ENCODE results near the gene CNDP1.

The CNDP1 gene

GRCh38 chr18:74510770-74511095 lies 23.6 kb upstream of the CNDP1 start:
- no peak for TF ChIP-seq ZNF274 (IDR thresholded peaks at IDR 0.05; ENCODE audit: low read depth, low read length)
- no peak overlapping the region for H3K4me3 ChIP-seq (ENCODE audit: low read length)

- no peak for TF ChIP-seq ZNF274 (IDR thresholded peaks at IDR 0.05; ENCODE audit: low read depth, low read length)
- H3K4me3 ChIP-seq (ENCODE audit: low read length), result no peak overlapping the region
These were observed 22.5 kb upstream of the CNDP1 start for GRCh38 chr18:74511823-74512222.

GRCh38 chr18:74512321-74513053 lies 21.8 kb upstream of the CNDP1 start:
- no peak for TF ChIP-seq ZNF274 (IDR thresholded peaks at IDR 0.05; ENCODE audit: low read depth, low read length)
- H3K4me3 ChIP-seq (ENCODE audit: low read length), result no peak overlapping the region

GRCh38 chr18:74513149-74513882 lies 21.0 kb upstream of the CNDP1 start:
- no peak for TF ChIP-seq ZNF274 (IDR thresholded peaks at IDR 0.05; ENCODE audit: low read depth, low read length)
- H3K4me3 ChIP-seq (ENCODE audit: low read length), result no peak overlapping the region

- H3K4me3 ChIP-seq (ENCODE audit: low read length), result no peak overlapping the region
- no peak for TF ChIP-seq ZNF274 (IDR thresholded peaks at IDR 0.05; ENCODE audit: low read depth, low read length)
These were observed 20.5 kb upstream of the CNDP1 start for GRCh38 chr18:74513883-74514205.

GRCh38 chr18:74514860-74515495 lies 19.3 kb upstream of the CNDP1 start:
- H3K4me3 ChIP-seq (ENCODE audit: low read length), result no peak overlapping the region
- no peak for TF ChIP-seq ZNF274 (IDR thresholded peaks at IDR 0.05; ENCODE audit: low read depth, low read length)

- TF ChIP-seq ZNF274 (IDR thresholded peaks at IDR 0.05; ENCODE audit: low read depth, low read length), result no peak
These were observed 18.6 kb upstream of the CNDP1 start for GRCh38 chr18:74515620-74516231.

GRCh38 chr18:74516271-74517235 lies 17.7 kb upstream of the CNDP1 start:
- TF ChIP-seq ZNF274 (IDR thresholded peaks at IDR 0.05; ENCODE audit: low read depth, low read length), result no peak
- no peak overlapping the region for H3K4me3 ChIP-seq (ENCODE audit: low read length)

More at GRCh38 chr18:74515620-74516231, 18.6 kb upstream of the CNDP1 start:
- H3K4me3 ChIP-seq (ENCODE audit: low read length), result no peak overlapping the region

- no peak for TF ChIP-seq ZNF274 (IDR thresholded peaks at IDR 0.05; ENCODE audit: low read depth, low read length)
- H3K4me3 ChIP-seq (ENCODE audit: low read length), result no peak overlapping the region
These were observed 17.1 kb upstream of the CNDP1 start for GRCh38 chr18:74517236-74517630.

GRCh38 chr18:74518456-74519295 lies 15.6 kb upstream of the CNDP1 start:
- TF ChIP-seq ZNF274 (IDR thresholded peaks at IDR 0.05; ENCODE audit: low read depth, low read length), result no peak
- no peak overlapping the region for H3K4me3 ChIP-seq (ENCODE audit: low read length)

- no peak overlapping the region for H3K4me3 ChIP-seq (ENCODE audit: low read length)
- no peak for TF ChIP-seq ZNF274 (IDR thresholded peaks at IDR 0.05; ENCODE audit: low read depth, low read length)
These were observed 14.8 kb upstream of the CNDP1 start for GRCh38 chr18:74519320-74520095.

All from GM08714 (cell line).